H1 (cell line): ENCODE results near the gene PRKCH. TPM values are rescaled to one million over a fixed set of nuclear protein-coding genes. Genes with fewer than 3 reads are reported as not detected.

Experiments used
- HDAC2 ChIP-seq, 2 experiments: fragments of 300-600 bp in 1 of 2; sonication (generic) in 1 of 2; IDR thresholded peaks; 2 replicates each; pipeline ENCODE4 v1.6.1; 2011 to 2012; ENCODE audit warnings: low read depth in 2 of 2, low read length in 2 of 2, mild to moderate bottlenecking in 2 of 2, moderate library complexity in 2 of 2, borderline replicate concordance in 1 of 2, inconsistent platforms in 1 of 2
- JUN ChIP-seq: IDR thresholded peaks from 2 replicates; pipeline ENCODE4 v1.6.1; 2011; ENCODE audit warnings: low read depth, mild to moderate bottlenecking, improper control_type of control experiment, low read length
- TCF12 ChIP-seq: IDR thresholded peaks from 2 replicates; pipeline ENCODE4 v1.6.1; 2011; ENCODE audit warnings: low read depth, mild to moderate bottlenecking, low read length
- polyA plus RNA-seq, 7 experiments: library from polyadenylated mRNA; depleted of rRNA in 3 of 7; stranded (reverse) in 5 of 7; unstranded in 2 of 7; fragments of >200 nt in 5 of 7; fragments of 200-250 nt in 2 of 7; gene quantifications; 1 replicate in 5 of 7; 2 replicates in 1 of 7; 4 replicates in 1 of 7; pipeline versions ENCODE4 v1.2.1 to v1.2.3, GENCODE V29; 2011 to 2013; ENCODE audit warnings: missing spikeins in 2 of 7, mixed read lengths in 2 of 7
- total RNA-seq: library from RNA; stranded (reverse); fragmentation: NEBNext Ultra II Directional; extraction: Animal tissue kit (Norgen Biotek cat#: 25700); gene quantifications from 2 replicates; pipeline ENCODE4 v1.2.1, GENCODE V29; 2021

PRKCH gene
- total and polyA plus RNA-seq, 2 of the 8 experiments (the other 6 are each of a cell fraction or from before 2014, with no cell fraction given) = 6.4 to 7.0 TPM

DNA sequence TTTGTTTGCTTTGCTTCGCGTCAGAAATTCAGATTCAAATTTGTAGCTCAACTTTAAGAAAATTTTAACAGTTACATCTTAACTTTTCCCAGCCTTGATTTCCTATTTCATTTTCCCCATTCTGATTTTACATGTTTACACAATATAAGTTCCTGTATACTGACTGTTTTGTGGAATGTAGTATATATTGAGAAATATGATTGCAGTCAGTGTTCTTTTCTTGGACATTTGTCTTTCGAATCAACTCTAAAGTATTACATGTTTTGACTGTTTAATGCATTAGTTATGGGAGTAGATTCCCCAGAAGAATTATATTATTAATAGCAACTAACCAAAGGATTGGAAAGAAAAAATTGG lies 48.1 kb downstream of the PRKCH start (continued):
- TF ChIP-seq JUN = no peak
- TF ChIP-seq TCF12 = no peak
- TF ChIP-seq HDAC2 (IDR thresholded peaks at IDR 0.05; ENCODE audit: borderline replicate concordance in 1 of 2, low read depth in 2 of 2, low read length in 2 of 2) = no peak
- TF ChIP-seq, all 59 proteins: peak for 0
